Stimulated activated CD4-positive, alpha-beta T cell treated with anti-CD3 and anti-CD28 coated beads, Interleukin-4, amount 100 ng/mL, for 1 hour (primary cell): Measurements from ENCODE around the gene YES1.
"Not testable (repeated sequence)": the region's sequence is repeated elsewhere in the genome, so short reads cannot be mapped to it uniquely, and the experiment has no call there.

ENCODE experiments used
- DNase-seq: peaks from one replicate; pipeline ENCODE4 v3.0.0-alpha.2; 2020

YES1 gene

GRCh38 chr18:717003-717402 lies 95.0 kb downstream of the YES1 start:
- DNase-seq: no peak

DNA sequence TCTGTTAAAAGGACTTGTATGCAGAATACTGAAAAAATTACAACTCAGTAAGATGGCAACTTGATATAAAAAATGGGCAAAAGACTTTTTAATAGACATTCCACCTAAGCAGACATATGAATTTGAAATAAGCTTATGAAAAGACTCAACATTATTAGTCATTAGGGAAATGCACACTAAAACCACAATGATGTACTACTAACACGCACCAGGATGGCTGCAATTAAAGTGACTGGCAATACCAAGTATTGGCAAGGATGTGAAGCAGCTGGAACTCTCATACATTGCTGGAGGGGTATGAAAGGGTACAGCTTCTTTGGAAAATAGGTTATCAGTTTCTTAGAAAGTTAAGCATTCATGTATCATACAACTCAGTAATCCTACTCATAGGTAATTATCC lies 96.4 kb downstream of the YES1 start:
- DNase-seq: no peak

DNA sequence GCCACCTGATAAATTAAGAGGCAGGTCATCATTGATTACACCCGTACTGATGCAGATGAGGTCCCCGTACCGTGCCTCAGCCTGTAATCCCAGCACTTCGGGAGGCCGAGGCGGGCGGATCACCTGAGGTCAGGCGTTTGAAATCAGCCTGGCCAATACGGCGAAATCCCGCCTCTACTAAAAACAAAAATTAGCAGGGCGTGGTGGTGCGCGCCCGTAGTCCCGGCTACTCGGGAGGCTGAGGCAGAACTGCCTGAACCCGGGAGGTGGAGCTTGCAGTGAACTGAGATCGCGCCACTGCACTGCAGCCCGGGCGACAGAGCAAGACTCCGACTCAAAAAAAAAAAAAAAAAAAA lies 98.9 kb downstream of the YES1 start:
- DNase-seq: no peak

GRCh38 chr18:712401-713134 lies 99.5 kb downstream of the YES1 start, which contains the start of gene ENOSF1:
TSS of gene ENOSF1 (minus strand) at chr18:712630. CDS start at chr18:712587, 43 bp downstream.
- DNase-seq: peak; percentile 85

DNA sequence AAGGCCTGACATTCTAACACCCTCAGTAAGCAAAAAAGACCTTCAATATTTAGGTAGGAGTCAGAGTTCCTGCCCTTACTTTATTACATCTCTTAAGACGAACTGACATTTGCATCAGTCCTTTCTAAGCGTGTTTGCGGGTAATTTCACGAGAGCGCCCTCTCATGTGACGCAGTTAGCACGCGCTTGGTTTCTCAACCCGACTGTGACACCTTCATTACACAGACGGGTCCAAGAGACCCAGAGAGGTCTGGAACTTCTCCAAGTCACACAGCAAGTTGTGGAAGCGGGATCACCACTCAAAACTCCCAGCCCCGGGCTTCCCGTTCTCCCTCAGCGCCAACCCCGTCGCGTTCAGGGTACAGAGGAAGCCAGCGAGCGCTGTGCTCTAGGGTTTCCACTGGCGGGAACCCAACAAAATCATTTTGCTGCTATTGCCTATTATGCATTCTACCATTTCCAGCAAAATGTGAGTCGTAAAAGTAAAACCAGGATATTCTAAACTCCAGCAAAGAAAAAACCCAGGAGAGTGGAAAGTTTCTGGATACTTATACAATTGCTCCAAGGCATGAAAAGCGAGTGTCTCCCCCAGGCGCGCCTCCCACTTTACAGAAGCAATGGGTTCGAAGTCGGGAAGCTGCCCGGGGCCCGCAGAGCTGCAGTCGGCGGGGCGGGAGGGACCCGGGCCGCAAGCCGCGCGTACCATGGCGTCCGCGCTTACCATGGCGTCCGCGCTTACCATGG lies 100.2 kb downstream of the YES1 start:
- peak; percentile 67 for DNase-seq

GRCh38 chr18:711310-711656 lies 100.8 kb downstream of the YES1 start:
- no peak for DNase-seq

GRCh38 chr18:710418-711300 lies 101.4 kb downstream of the YES1 start:
- no peak for DNase-seq

DNA sequence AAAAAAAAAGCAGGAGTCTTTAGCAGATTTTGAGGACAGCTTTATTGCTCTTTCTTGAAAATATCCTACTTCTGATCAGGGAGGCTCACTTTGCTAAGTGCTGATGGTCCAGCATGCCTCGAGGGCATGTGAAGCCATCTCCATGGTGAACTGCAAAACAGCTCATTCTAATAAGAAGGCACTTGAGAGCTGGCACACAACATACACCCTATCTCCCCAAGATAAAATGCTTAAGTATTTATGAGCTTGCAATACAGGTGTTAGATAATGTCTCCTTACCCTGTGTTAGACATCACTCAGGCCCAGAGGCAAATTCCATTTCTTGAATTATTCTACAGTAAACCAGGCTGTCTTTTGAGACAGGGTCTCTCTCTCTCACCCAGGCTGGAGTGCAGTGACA lies 102.3 kb downstream of the YES1 start:
- DNase-seq: no peak

DNA sequence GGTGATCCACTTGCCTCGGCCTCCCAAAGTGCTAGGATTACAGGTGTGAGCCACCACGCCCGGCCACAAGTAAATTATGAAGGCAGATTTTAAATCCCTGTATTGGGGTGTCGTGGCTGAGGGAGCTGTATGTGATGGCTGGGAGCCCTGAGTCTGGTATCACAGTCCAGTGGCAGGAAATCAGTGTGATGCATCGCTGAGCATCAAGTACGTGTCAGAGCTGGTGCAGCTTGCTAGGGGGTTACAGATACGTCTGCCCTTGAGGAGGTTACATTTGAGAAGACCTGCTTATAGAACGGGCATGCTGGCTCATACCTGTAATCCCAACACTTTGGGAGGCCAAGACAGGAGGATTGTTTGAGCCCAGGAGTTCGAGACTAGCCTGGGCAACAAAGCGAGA lies 103.9 kb downstream of the YES1 start:
- no peak for DNase-seq

DNA sequence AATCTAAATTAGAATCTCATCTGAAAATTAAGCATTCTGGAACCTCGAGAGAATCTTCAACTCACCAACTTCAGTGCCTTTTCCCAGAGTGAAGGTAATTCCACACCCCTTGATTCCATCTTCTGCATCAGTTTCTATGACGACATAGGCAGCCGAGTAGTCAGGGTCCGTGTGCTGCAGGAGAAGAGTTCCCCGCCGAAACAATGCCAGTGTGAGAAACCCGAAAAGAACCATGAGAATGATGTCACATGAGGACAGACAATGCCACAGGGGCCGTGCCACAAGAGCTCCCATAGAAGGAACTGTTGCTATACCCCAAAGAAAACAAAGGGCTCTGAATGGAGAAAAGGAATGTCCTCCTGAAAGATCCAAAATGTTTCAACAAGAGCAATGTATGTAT lies 105.6 kb downstream of the YES1 start:
- DNase-seq: no peak

- DNase-seq: no peak
Measured at GRCh38 chr18:703213-703967, 108.7 kb downstream of the YES1 start.

- DNase-seq: no peak
Measured at GRCh38 chr18:697800-698199, 114.2 kb downstream of the YES1 start.

- no peak for DNase-seq
Measured at GRCh38 chr18:697012-697411, 115.0 kb downstream of the YES1 start.

GRCh38 chr18:693466-694187 lies 118.4 kb downstream of the YES1 start:
- no peak for DNase-seq

- DNase-seq: no peak
Measured at GRCh38 chr18:692824-693223, 119.2 kb downstream of the YES1 start.

DNA sequence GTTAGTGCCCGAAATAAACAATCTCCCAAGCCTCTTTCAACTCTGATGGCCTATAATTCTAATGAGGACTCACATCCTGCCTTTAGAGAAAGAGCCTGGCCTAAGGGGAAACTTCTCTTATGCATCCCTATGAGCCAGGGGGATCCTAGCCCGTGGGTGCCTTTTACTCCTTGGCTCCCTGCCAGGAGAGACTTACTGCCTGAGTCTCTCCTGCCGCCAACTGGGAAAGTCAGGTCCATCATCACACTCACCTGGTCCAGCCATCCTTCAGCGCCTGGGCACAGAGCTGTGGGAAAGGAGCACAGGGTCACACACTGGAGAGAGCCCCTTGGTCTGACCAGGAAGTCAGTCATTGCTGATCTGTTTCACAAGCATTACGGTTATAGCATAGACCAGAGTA lies 123.7 kb downstream of the YES1 start:
- no peak for DNase-seq

GRCh38 chr18:686339-687111 lies 125.5 kb downstream of the YES1 start:
- DNase-seq: no peak

- no peak for DNase-seq
Measured at GRCh38 chr18:685438-685837, 126.6 kb downstream of the YES1 start.

- no peak for DNase-seq
Measured at GRCh38 chr18:683531-683930, 128.5 kb downstream of the YES1 start.

- DNase-seq: no peak
Measured at GRCh38 chr18:682833-683232, 129.2 kb downstream of the YES1 start.

DNA sequence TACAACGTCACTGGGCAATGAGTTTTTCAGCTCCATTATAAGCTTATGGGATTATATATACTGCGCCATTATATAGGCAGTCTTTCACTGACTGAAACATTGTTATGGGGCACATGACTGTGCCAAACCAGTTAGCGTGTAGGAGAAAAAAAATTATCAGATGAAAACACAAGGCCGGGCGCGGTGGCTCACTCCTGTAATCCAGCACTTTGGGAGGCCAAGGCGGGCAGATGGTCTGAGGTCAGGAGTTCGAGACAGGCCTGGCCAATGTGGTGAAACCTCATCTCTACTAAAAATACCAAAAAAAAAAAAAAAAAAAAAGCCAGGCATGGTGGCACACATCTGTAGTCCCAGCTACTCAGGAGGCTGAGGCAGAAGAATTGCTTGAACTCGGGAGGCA lies 129.6 kb downstream of the YES1 start:
- not testable (repeated sequence) for DNase-seq
